Coronary artery (tissue), 2 donors: ENCODE measurements around the gene UBXN1.

Source experiments
- DNase-seq: peaks from one replicate; pipeline ENCODE4 v3.0.0-alpha.2; 2017; ENCODE audit warnings: low spot score
- H3K27ac ChIP-seq, 2 donors: fragments of 200-600 bp; sonication (generic); one replicate each; pipeline ENCODE4 v1.5.1; 2016 to 2019
- H3K4me3 ChIP-seq: fragments of 200-600 bp; sonication (generic); 2 replicates; pipeline ENCODE4 v1.5.1; 2016; ENCODE audit warnings: mild to moderate bottlenecking, moderate library complexity
- CTCF ChIP-seq: fragments of 200-600 bp; sonication (generic); IDR thresholded peaks from one replicate; pipeline ENCODE4 v1.5.1; 2019; ENCODE audit warnings: antibody characterized with exemption

The UBXN1 gene

GRCh38 chr11:62725646-62726045 lies 46.8 kb upstream of the UBXN1 start:
- no peak for DNase-seq
- H3K4me3 ChIP-seq: peak overlapping the region; percentile 79
- TF ChIP-seq CTCF: no peak
- H3K27ac ChIP-seq: peak overlapping the region; percentile 87 to 96

GRCh38 chr11:62724171-62724570 lies 45.3 kb upstream of the UBXN1 start:
- no peak overlapping the region for H3K27ac ChIP-seq
- peak overlapping the region; percentile 79 for H3K4me3 ChIP-seq
- TF ChIP-seq CTCF: no peak
- no peak for DNase-seq

- no peak for DNase-seq
- no peak for TF ChIP-seq CTCF
- Histone ChIP-seq H3K27ac (no peak overlapping the region), H3K4me3 (no peak overlapping the region)
These were observed 43.1 kb upstream of the UBXN1 start for GRCh38 chr11:62721994-62722393.

- DNase-seq: no peak
- no peak overlapping the region for H3K27ac ChIP-seq
- TF ChIP-seq CTCF: no peak
- H3K4me3 ChIP-seq: no peak overlapping the region
These were observed 40.6 kb upstream of the UBXN1 start for GRCh38 chr11:62719302-62719978.

- TF ChIP-seq CTCF: no peak
- no peak overlapping the region for H3K27ac ChIP-seq
- DNase-seq: no peak
These were observed 37.9 kb upstream of the UBXN1 start for GRCh38 chr11:62716816-62717215.

GRCh38 chr11:62716206-62716605 lies 37.3 kb upstream of the UBXN1 start:
- DNase-seq: no peak
- Histone ChIP-seq H3K4me3 (no peak overlapping the region), H3K27ac (no peak overlapping the region)
- no peak for TF ChIP-seq CTCF

More at GRCh38 chr11:62716816-62717215, 37.9 kb upstream of the UBXN1 start:
- H3K4me3 ChIP-seq: no peak overlapping the region
